ENCODE results near the gene MRPL51. TPM values are rescaled to one million over a fixed set of nuclear protein-coding genes. Genes with fewer than 3 reads are reported as not detected.
"Not testable (repeated sequence)": the region's sequence is repeated elsewhere in the genome, so short reads cannot be mapped to it uniquely, and the experiment has no call there.

MRPL51 gene
- total RNA-seq, 2 experiments from 2014 or later: 169 to 170 TPM

- Mint-ChIP-seq H3K27me3 (no peaks in the 10 kb centered on the region), H3K27ac (no peak overlapping the region), H3K36me3 (peaks cover 61% of the 10 kb centered on the region), H3K4me1 (peaks cover 19% of the 10 kb centered on the region), H3K9me3 (no peaks in the 10 kb centered on the region), H3K4me3 (no peak overlapping the region)
- POLR2A ChIA-PET: interaction anchor here (0.7 to 1.4 kb wide), 5 partner anchors 9 to 14 kb away, joined by 3 to 4 read pairs (median 3); no protein-coding TSS in a partner anchor
- DNase-seq: no peak
- no peak for ATAC-seq (ENCODE audit: low read depth)
Observed at GRCh38 chr12:6528539-6529235, 35.6 kb upstream of the MRPL51 start.

- Mint-ChIP-seq H3K4me3 (no peak overlapping the region), H3K36me3 (peaks cover 64% of the 10 kb centered on the region), H3K27me3 (no peaks in the 10 kb centered on the region), H3K4me1 (peaks cover 17% of the 10 kb centered on the region), H3K9me3 (no peaks in the 10 kb centered on the region), H3K27ac (no peak overlapping the region)
- DNase-seq (no peak), ATAC-seq (ENCODE audit: low read depth) (no peak)
- POLR2A ChIA-PET: no interaction called here
Observed at GRCh38 chr12:6527711-6528110, 34.6 kb upstream of the MRPL51 start.

- Mint-ChIP-seq H3K27me3 (no peaks in the 10 kb centered on the region), H3K36me3 (peaks cover 62% of the 10 kb centered on the region), H3K9me3 (no peaks in the 10 kb centered on the region), H3K27ac (no peak overlapping the region), H3K4me3 (no peak overlapping the region), H3K4me1 (peaks cover 10% of the 10 kb centered on the region)
- no peak for DNase-seq
- no peak for ATAC-seq (ENCODE audit: low read depth)
- POLR2A ChIA-PET: interaction anchor here (1.8 kb wide), 1 partner anchor 7 kb away, joined by 4 read pairs; the partner anchor contains the start of gene GAPDH
Observed at GRCh38 chr12:6526766-6527525, 33.9 kb upstream of the MRPL51 start.

- H3K27ac Mint-ChIP-seq: no peak overlapping the region
Observed at GRCh38 chr12:6526201-6526600, 33.1 kb upstream of the MRPL51 start.

GRCh38 chr12:6524648-6525047 lies 31.6 kb upstream of the MRPL51 start:
- H3K4me3 Mint-ChIP-seq: no peak overlapping the region
- H3K9me3 Mint-ChIP-seq: no peaks in the 10 kb centered on the region
- ATAC-seq (ENCODE audit: low read depth): no peak
- H3K36me3 Mint-ChIP-seq: peaks cover 60% of the 10 kb centered on the region
- peaks cover 5% of the 10 kb centered on the region for H3K4me1 Mint-ChIP-seq
- POLR2A ChIA-PET: interaction anchor here (0.6 to 2.2 kb wide), 2 partner anchors 8 to 27 kb away, joined by 4 to 9 read pairs; no protein-coding TSS in a partner anchor
- H3K27ac Mint-ChIP-seq: no peak overlapping the region
- H3K27me3 Mint-ChIP-seq: no peaks in the 10 kb centered on the region
- DNase-seq: no peak

More at GRCh38 chr12:6526201-6526600, 33.1 kb upstream of the MRPL51 start:
- Mint-ChIP-seq H3K27me3 (no peaks in the 10 kb centered on the region), H3K4me1 (peaks cover 8% of the 10 kb centered on the region), H3K4me3 (no peak overlapping the region), H3K9me3 (no peaks in the 10 kb centered on the region), H3K36me3 (peaks cover 66% of the 10 kb centered on the region)
- DNase-seq (no peak), ATAC-seq (ENCODE audit: low read depth) (no peak)
- POLR2A ChIA-PET: interaction anchor here (1.8 kb wide), 1 partner anchor 8 kb away, joined by 4 read pairs; the partner anchor contains the start of gene GAPDH

- Mint-ChIP-seq H3K36me3 (peaks cover 57% of the 10 kb centered on the region), H3K4me3 (no peak overlapping the region), H3K4me1 (peaks cover 4% of the 10 kb centered on the region), H3K27ac (no peak overlapping the region), H3K27me3 (no peaks in the 10 kb centered on the region), H3K9me3 (no peaks in the 10 kb centered on the region)
- POLR2A ChIA-PET: interaction anchor here (2.2 kb wide), 1 partner anchor 9 kb away, joined by 9 read pairs; no protein-coding TSS in a partner anchor
- ATAC-seq (ENCODE audit: low read depth): no peak
- no peak for DNase-seq
Observed at GRCh38 chr12:6523708-6524107, 30.6 kb upstream of the MRPL51 start.

- no peak overlapping the region for H3K4me3 Mint-ChIP-seq
Observed at GRCh38 chr12:6522193-6522592, 29.1 kb upstream of the MRPL51 start.

GRCh38 chr12:6520186-6520585 lies 27.1 kb upstream of the MRPL51 start:
- peaks cover 7% of the 10 kb centered on the region for H3K4me1 Mint-ChIP-seq
- peaks cover 2% of the 10 kb centered on the region for H3K9me3 Mint-ChIP-seq
- H3K27ac Mint-ChIP-seq: peak overlapping the region; percentile 68
- ATAC-seq (ENCODE audit: low read depth) (peak; percentile 22), DNase-seq (no peak)
- H3K4me3 Mint-ChIP-seq: no peak overlapping the region
- peaks cover 63% of the 10 kb centered on the region for H3K36me3 Mint-ChIP-seq
- H3K27me3 Mint-ChIP-seq: no peaks in the 10 kb centered on the region
- POLR2A ChIA-PET: interaction anchor here (0.7 kb wide), 1 partner anchor 9 kb away, joined by 3 read pairs; no protein-coding TSS in a partner anchor

More at GRCh38 chr12:6522193-6522592, 29.1 kb upstream of the MRPL51 start:
- Mint-ChIP-seq H3K9me3 (no peaks in the 10 kb centered on the region), H3K27me3 (no peaks in the 10 kb centered on the region), H3K4me1 (peaks cover 7% of the 10 kb centered on the region), H3K36me3 (peaks cover 58% of the 10 kb centered on the region), H3K27ac (no peak overlapping the region)
- ATAC-seq (ENCODE audit: low read depth): no peak
- POLR2A ChIA-PET: interaction anchor here (2.2 kb wide), 1 partner anchor 10 kb away, joined by 9 read pairs; no protein-coding TSS in a partner anchor
- DNase-seq: no peak

GRCh38 chr12:6508087-6508486 lies 15.0 kb upstream of the MRPL51 start:
- no peaks in the 10 kb centered on the region for H3K9me3 Mint-ChIP-seq
- POLR2A ChIA-PET: interaction anchor here (0.7 to 1.1 kb wide), 4 partner anchors 26 to 215 kb away, joined by 3 read pairs; partner anchors contain the start of gene GAPDH
- ATAC-seq (ENCODE audit: low read depth): no peak
- H3K4me3 Mint-ChIP-seq: no peak overlapping the region
- H3K27me3 Mint-ChIP-seq: no peaks in the 10 kb centered on the region
- peaks cover 6% of the 10 kb centered on the region for H3K4me1 Mint-ChIP-seq
- H3K27ac Mint-ChIP-seq: no peak overlapping the region
- DNase-seq: no peak
- H3K36me3 Mint-ChIP-seq: peaks cover 37% of the 10 kb centered on the region

- DNase-seq: no peak
- Mint-ChIP-seq H3K36me3 (peaks cover 32% of the 10 kb centered on the region), H3K4me1 (peaks cover 7% of the 10 kb centered on the region), H3K4me3 (no peak overlapping the region), H3K27ac (no peak overlapping the region), H3K27me3 (no peaks in the 10 kb centered on the region), H3K9me3 (no peaks in the 10 kb centered on the region)
- POLR2A ChIA-PET: interaction anchor here (0.8 to 1.2 kb wide), 4 partner anchors 10 to 30 kb away, joined by 3 read pairs; partner anchors contain the start of gene GAPDH
- ATAC-seq (ENCODE audit: low read depth): no peak
Observed at GRCh38 chr12:6507102-6507998, 14.3 kb upstream of the MRPL51 start.

GRCh38 chr12:6500466-6500865 lies 7.4 kb upstream of the MRPL51 start:
- Mint-ChIP-seq H3K27ac (no peak overlapping the region), H3K4me1 (peaks cover 18% of the 10 kb centered on the region), H3K9me3 (no peaks in the 10 kb centered on the region), H3K27me3 (no peaks in the 10 kb centered on the region), H3K4me3 (no peak overlapping the region), H3K36me3 (peaks cover 22% of the 10 kb centered on the region)
- DNase-seq: no peak
- no peak for ATAC-seq (ENCODE audit: low read depth)
- POLR2A ChIA-PET: interaction anchor here (0.8 to 1.7 kb wide), 5 partner anchors 30 to 75 kb away, joined by 3 to 5 read pairs (median 4); partner anchors contain the start of genes GAPDH and VAMP1

- H3K4me1 Mint-ChIP-seq: peaks cover 23% of the 10 kb centered on the region
- not testable (repeated sequence) for ATAC-seq (ENCODE audit: low read depth); H3K27ac Mint-ChIP-seq; H3K9me3 Mint-ChIP-seq; H3K27me3 Mint-ChIP-seq; DNase-seq
- H3K36me3 Mint-ChIP-seq: peaks cover 21% of the 10 kb centered on the region
- POLR2A ChIA-PET: interaction anchor here (0.6 to 3.9 kb wide), 7 partner anchors 9 to 44 kb away, joined by 3 to 36 read pairs (median 4); partner anchors contain the start of gene GAPDH
- H3K4me3 Mint-ChIP-seq: peak overlapping the region; percentile 56
Observed at GRCh38 chr12:6497291-6497690, 4.2 kb upstream of the MRPL51 start.

Measured in activated naive CD8-positive, alpha-beta T cell treated with anti-CD3 and anti-CD28 coated beads, Interleukin-2, amount 10 ng/mL, durations not matched to agents 7 days and 5 days (primary cell).